Measurements from ENCODE around the gene POLR3H. TPM values are rescaled to one million over a fixed set of nuclear protein-coding genes. Genes with fewer than 3 reads are reported as not detected.

POLR3H gene
- total RNA-seq, 1 experiment from 2014 or later, result 8.5 TPM

GRCh38 chr22:41501209-41501608 is 43.1 kb downstream of the POLR3H start:
- H3K27me3 ChIP-seq (ENCODE audit: control insufficient read depth, insufficient read depth, low read length), result no peaks in the 10 kb centered on the region
- peak; percentile 76 for DNase-seq
- H3K4me3 ChIP-seq (ENCODE audit: insufficient read depth, low read depth, low read length), result no peak overlapping the region
- H3K36me3 ChIP-seq (replicated peaks; ENCODE audit: control insufficient read depth, insufficient read depth, low read length), result peaks cover 8% of the 10 kb centered on the region

- Histone ChIP-seq H3K4me3 (ENCODE audit: insufficient read depth, low read depth, low read length) (no peak overlapping the region), H3K27me3 (ENCODE audit: control insufficient read depth, insufficient read depth, low read length) (no peaks in the 10 kb centered on the region), H3K36me3 (replicated peaks; ENCODE audit: control insufficient read depth, insufficient read depth, low read length) (peaks cover 8% of the 10 kb centered on the region)
- DNase-seq, result no peak
These were observed 44.0 kb downstream of the POLR3H start for GRCh38 chr22:41500303-41500702.

- Histone ChIP-seq H3K36me3 (replicated peaks; ENCODE audit: control insufficient read depth, insufficient read depth, low read length) (peaks cover 8% of the 10 kb centered on the region), H3K4me3 (ENCODE audit: insufficient read depth, low read depth, low read length) (no peak overlapping the region), H3K27me3 (ENCODE audit: control insufficient read depth, insufficient read depth, low read length) (no peaks in the 10 kb centered on the region)
- no peak for DNase-seq
These were observed 44.5 kb downstream of the POLR3H start for GRCh38 chr22:41499624-41500280.

DNA sequence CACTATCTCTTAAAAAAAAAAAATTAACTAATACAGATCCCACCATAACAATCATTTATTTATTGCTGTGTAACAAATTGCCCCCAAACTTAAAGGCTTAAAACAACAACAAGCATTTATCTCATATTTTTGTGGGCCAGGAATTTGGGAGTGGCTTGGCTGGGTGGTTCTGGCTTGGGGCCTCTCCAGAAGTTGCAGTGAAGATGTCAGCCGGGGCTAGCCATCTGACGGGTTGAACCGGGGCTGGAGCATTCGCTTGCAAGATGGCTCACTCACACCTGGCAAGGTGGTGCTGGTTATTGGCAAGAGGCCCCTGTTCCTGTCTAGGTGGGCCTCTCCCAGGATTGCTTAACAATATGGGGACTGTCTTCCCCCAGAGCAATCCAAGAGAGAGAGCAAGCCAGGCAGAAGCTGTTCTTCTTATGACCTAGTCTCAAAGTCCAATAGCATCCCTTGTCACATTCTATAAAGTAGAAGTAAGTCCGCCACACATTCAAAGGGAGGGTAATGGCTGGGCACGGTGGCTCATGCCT is 45.9 kb downstream of the POLR3H start:
- H3K36me3 ChIP-seq (replicated peaks; ENCODE audit: control insufficient read depth, insufficient read depth, low read length), result peaks cover 8% of the 10 kb centered on the region
- no peaks in the 10 kb centered on the region for H3K27me3 ChIP-seq (ENCODE audit: control insufficient read depth, insufficient read depth, low read length)
- DNase-seq, result no peak
- H3K4me3 ChIP-seq (ENCODE audit: insufficient read depth, low read depth, low read length), result no peak overlapping the region

DNA sequence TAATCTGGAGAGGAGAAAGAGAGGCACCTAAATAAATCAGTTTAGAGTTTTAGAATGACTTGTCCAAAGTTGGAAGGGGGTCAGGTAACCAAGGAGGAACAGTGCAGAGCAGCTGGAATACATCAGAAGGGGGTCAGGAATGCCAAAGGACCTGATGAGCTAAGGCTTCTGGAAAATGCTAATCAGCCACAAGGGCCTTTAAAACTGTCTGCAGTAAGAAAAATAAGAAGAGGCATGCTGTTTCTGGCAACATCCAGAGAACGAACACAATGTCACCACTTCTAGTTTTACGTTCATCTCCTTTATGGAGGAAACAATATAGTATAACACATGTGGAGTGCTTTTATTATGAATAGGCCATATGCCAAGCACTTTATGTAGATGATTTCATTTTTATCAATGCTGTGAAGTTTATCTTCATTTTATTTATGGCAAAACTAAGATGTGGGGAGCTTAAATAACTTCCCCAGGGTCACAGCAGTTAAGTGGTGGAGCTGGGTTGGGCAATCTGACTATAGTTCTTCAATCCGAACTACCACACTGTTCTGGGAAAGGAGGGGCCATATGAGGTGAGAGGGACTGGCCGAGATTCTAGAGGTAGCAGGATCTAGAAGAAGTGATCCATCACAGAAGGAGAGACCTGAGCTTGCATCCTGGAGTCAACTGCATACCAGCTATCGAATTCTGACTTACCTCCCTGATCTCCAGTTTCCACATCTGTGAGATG is 52.7 kb downstream of the POLR3H start:
- no peaks in the 10 kb centered on the region for H3K36me3 ChIP-seq (replicated peaks; ENCODE audit: control insufficient read depth, insufficient read depth, low read length)
- no peak for DNase-seq

GRCh38 chr22:41488596-41489385 is 55.5 kb downstream of the POLR3H start:
- Histone ChIP-seq H3K36me3 (replicated peaks; ENCODE audit: control insufficient read depth, insufficient read depth, low read length) (no peaks in the 10 kb centered on the region), H3K4me3 (ENCODE audit: insufficient read depth, low read depth, low read length) (no peak overlapping the region), H3K27me3 (ENCODE audit: control insufficient read depth, insufficient read depth, low read length) (no peaks in the 10 kb centered on the region)
- DNase-seq, result no peak

More for the DNA sequence above, 52.7 kb downstream of the POLR3H start:
- Histone ChIP-seq H3K4me3 (ENCODE audit: insufficient read depth, low read depth, low read length) (no peak overlapping the region), H3K27me3 (ENCODE audit: control insufficient read depth, insufficient read depth, low read length) (no peaks in the 10 kb centered on the region)

- Histone ChIP-seq H3K4me3 (ENCODE audit: insufficient read depth, low read depth, low read length) (no peak overlapping the region), H3K27me3 (ENCODE audit: control insufficient read depth, insufficient read depth, low read length) (no peaks in the 10 kb centered on the region), H3K36me3 (replicated peaks; ENCODE audit: control insufficient read depth, insufficient read depth, low read length) (no peaks in the 10 kb centered on the region)
- DNase-seq, result no peak
These were observed 56.2 kb downstream of the POLR3H start for GRCh38 chr22:41488076-41488475.

- H3K27me3 ChIP-seq (ENCODE audit: control insufficient read depth, insufficient read depth, low read length), result no peaks in the 10 kb centered on the region
- DNase-seq, result no peak
- H3K36me3 ChIP-seq (replicated peaks; ENCODE audit: control insufficient read depth, insufficient read depth, low read length), result no peaks in the 10 kb centered on the region
- no peak overlapping the region for H3K4me3 ChIP-seq (ENCODE audit: insufficient read depth, low read depth, low read length)
These were observed 57.0 kb downstream of the POLR3H start for GRCh38 chr22:41487037-41487935.

DNA sequence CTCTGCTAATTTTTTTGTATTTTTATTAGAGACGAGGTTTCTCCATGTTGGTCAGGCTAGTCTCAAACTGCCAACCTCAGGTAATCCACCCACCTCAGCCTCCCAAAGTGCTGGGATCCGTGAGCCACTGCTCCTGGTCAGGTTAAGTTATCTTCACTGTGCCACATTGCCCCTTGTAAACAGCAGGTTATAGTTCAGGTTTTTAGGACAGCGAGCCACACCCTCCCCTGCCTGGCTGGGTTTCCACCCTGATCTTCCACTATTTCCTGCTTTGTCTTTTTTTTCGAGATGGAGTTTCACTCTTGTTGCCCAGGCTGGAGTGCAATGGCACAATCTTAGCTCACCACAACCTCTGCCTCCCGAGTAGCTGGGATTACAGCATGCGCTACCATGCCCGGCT is 59.2 kb downstream of the POLR3H start:
- DNase-seq, result no peak
- no peak overlapping the region for H3K4me3 ChIP-seq (ENCODE audit: insufficient read depth, low read depth, low read length)
- no peaks in the 10 kb centered on the region for H3K36me3 ChIP-seq (replicated peaks; ENCODE audit: control insufficient read depth, insufficient read depth, low read length)
- no peaks in the 10 kb centered on the region for H3K27me3 ChIP-seq (ENCODE audit: control insufficient read depth, insufficient read depth, low read length)

DNA sequence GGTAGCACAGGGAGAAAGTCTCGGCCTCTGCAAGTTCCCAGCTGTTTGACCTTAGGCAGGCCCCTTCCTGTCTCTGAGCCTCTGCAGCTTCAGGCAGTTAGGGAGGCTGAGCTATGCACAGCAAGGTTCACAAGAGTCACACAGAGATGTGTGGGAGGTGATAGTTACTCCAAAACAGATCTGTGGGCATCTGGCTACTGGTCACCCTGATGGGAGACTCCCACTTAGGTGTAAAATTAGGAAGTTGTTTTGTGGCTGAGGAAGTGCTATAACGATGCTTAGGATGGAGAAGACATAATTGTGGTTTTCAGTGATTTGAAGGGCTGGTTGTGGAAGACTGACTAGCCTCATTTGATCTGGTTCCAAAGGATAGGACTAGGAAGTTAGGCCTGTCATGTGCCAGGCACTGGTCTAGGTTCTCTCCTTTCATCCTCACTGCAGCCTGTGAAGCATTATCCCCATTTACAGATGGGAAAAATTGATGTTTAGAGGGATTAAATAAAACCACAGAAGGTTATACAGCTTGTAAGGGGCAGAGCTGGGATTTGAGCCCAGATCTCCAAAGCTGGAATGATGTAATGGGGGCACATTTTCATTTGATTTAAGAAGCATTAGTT is 61.8 kb downstream of the POLR3H start:
- no peaks in the 10 kb centered on the region for H3K27me3 ChIP-seq (ENCODE audit: control insufficient read depth, insufficient read depth, low read length)
- H3K4me3 ChIP-seq (ENCODE audit: insufficient read depth, low read depth, low read length), result no peak overlapping the region
- DNase-seq, result no peak
- H3K36me3 ChIP-seq (replicated peaks; ENCODE audit: control insufficient read depth, insufficient read depth, low read length), result no peaks in the 10 kb centered on the region

DNA sequence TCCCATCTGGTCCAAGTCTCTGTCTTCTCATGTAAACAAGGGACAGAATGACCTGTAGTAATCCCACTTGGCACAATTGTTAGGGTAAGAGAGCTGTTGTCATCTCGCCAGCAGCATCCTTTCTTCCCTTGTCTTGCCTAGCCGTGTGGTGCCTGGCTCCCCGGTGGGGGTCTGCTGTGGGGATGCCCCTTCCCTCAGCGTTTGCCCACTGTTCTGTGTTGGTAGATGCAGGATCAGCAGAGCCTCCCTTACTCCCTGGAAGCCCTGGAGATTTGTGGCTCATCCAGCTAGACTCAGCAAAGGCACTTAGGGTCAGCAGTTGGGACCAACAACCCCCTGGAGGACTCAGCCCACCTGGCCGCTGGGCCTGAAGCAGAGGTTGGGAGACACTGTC is 62.3 kb downstream of the POLR3H start:
- DNase-seq, result peak; percentile 76
- H3K27me3 ChIP-seq (ENCODE audit: control insufficient read depth, insufficient read depth, low read length), result no peaks in the 10 kb centered on the region
- no peak overlapping the region for H3K4me3 ChIP-seq (ENCODE audit: insufficient read depth, low read depth, low read length)
- no peaks in the 10 kb centered on the region for H3K36me3 ChIP-seq (replicated peaks; ENCODE audit: control insufficient read depth, insufficient read depth, low read length)

DNA sequence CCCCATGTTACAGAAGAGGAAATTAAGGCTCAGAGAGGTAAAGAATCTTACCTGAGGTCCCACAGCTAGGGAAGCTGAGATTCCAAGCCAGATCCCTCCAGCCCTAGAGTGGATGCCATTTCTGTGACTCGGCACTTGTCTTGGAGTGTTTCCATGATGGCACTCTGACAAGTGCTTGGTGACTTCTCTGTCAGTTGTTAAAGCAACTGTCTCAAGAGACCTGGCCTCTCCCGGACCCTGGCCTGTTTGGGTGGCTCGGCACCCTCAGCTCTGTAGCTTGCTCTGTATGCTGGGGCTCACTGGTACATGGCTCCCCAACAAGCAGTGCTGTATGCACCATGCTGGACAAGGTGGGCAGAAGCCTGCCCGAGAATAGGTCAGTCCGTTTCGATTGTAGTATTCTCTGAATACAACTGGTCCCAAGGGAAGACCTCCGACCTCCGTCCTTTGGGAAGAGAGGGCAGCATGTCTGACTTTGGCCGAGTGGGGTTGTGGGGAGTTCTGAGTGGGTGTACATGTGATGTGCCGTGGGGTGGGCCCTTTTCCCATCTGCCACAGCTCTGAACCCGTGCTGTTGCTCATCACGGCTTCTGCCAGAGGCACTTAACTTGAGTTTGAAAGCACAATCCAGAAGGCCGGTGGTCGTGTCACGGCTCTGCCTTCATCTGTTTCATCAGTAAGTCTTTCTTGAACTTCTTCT is 63.0 kb downstream of the POLR3H start:
- Histone ChIP-seq H3K36me3 (replicated peaks; ENCODE audit: control insufficient read depth, insufficient read depth, low read length) (no peaks in the 10 kb centered on the region), H3K4me3 (ENCODE audit: insufficient read depth, low read depth, low read length) (no peak overlapping the region), H3K27me3 (ENCODE audit: control insufficient read depth, insufficient read depth, low read length) (no peaks in the 10 kb centered on the region)
- DNase-seq, result no peak

DNA sequence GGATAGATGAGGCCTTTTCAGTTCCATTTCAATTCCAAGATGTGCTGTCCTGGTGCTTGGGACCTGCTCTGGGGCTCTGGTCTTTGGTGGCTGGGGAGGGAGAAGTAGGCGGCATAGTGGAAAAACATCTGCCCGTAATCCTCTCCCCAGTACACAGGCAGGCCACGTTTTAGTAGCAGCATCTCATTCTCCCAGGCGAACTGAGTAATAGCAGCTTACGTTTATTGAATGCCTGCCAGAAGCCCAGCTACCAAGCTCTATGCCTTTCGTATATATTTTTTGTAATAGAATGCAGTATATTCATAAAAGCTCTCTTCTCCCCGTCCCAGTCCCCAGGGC is 63.9 kb downstream of the POLR3H start:
- H3K36me3 ChIP-seq (replicated peaks; ENCODE audit: control insufficient read depth, insufficient read depth, low read length), result no peaks in the 10 kb centered on the region
- H3K4me3 ChIP-seq (ENCODE audit: insufficient read depth, low read depth, low read length), result no peak overlapping the region
- no peak for DNase-seq
- H3K27me3 ChIP-seq (ENCODE audit: control insufficient read depth, insufficient read depth, low read length), result no peaks in the 10 kb centered on the region
